Measurements from ENCODE around the gene STK17B. TPM values are rescaled to one million over a fixed set of nuclear protein-coding genes. Genes with fewer than 3 reads are reported as not detected.

Gene STK17B
- polyA plus RNA-seq, 3 donors, result 171 to 296 (median 244) TPM

GRCh38 chr2:196165016-196165415, 6.4 kb downstream of the STK17B start:
- Mint-ChIP-seq H3K27me3 (ENCODE audit: low read depth in 3 of 3) (no peaks in the 10 kb centered on the region), H3K9me3 (peaks cover 0 to 1% (median 0%) of the 10 kb centered on the region in 7 donors), H3K36me3 (peaks cover 64 to 76% of the 10 kb centered on the region in 2 donors), H3K4me3 (peak overlapping the region in 1 of 2 donors; percentile 60), H3K4me1 (peaks cover 48% of the 10 kb centered on the region), H3K27ac (peak overlapping the region in 3 of 7 donors; percentile 50 to 72 (median 63))
- no peaks in the 10 kb centered on the region for H3K9me3 ChIP-seq (replicated peaks in 1 of 2; ENCODE audit: control insufficient read depth in 1 of 2, insufficient read depth in 1 of 2, low read length in 2 of 2)
- no peak overlapping the region for H3K9ac ChIP-seq (ENCODE audit: insufficient read depth, low read length, poor library complexity, severe bottlenecking)
- DNase-seq, result no peak
- H3K4me3 ChIP-seq (replicated peaks in 1 of 3; ENCODE audit: low read depth in 2 of 3, low read length in 3 of 3), result peak overlapping the region in 1 of 3 experiments; percentile 93
- peaks cover 100% of the 10 kb centered on the region for H3K79me2 ChIP-seq (ENCODE audit: insufficient read depth, low read length)
- no CpG with 5 or more reads among the region's 4 CpGs for WGBS (ENCODE audit: insufficient coverage)
- TF ChIP-seq CTCF (IDR thresholded peaks at IDR 0.05), result no peak
- intact Hi-C loops (cut with micrococcal nuclease), result no loop called here
- H4K20me1 ChIP-seq (ENCODE audit: insufficient read depth, low read length), result peaks cover 94% of the 10 kb centered on the region
- peak overlapping the region; percentile 95 for H3K4me2 ChIP-seq (replicated peaks; ENCODE audit: extremely low read depth, low read length, poor library complexity, severe bottlenecking)
- peak overlapping the region in 1 of 2 donors; percentile 40 for H3K27ac ChIP-seq (ENCODE audit: low read depth in 1 of 2, low read length in 2 of 2)
- peaks cover 44 to 51% of the 10 kb centered on the region in 2 donors for H3K36me3 ChIP-seq (replicated peaks in 1 of 2; ENCODE audit: control insufficient read depth in 1 of 2, insufficient read depth in 2 of 2, low read length in 2 of 2)
- H3K4me1 ChIP-seq (ENCODE audit: control insufficient read depth in 1 of 2, insufficient read depth in 2 of 2, low read length in 2 of 2), result peaks cover 50 to 62% of the 10 kb centered on the region in 2 donors
- no peaks in the 10 kb centered on the region for H3K27me3 ChIP-seq (ENCODE audit: control insufficient read depth in 2 of 2, insufficient read depth in 2 of 2, low read length in 2 of 2)
- no peak overlapping the region for H2AFZ ChIP-seq (ENCODE audit: insufficient read depth, low read depth, low read length, poor library complexity, severe bottlenecking)

- Mint-ChIP-seq H3K9me3 (peaks cover 0 to 1% (median 0%) of the 10 kb centered on the region in 7 donors), H3K27me3 (ENCODE audit: low read depth in 3 of 3) (no peaks in the 10 kb centered on the region), H3K36me3 (peaks cover 68 to 83% of the 10 kb centered on the region in 2 donors), H3K27ac (peak overlapping the region in 5 of 7 donors; percentile 41 to 80 (median 62)), H3K4me1 (peaks cover 57% of the 10 kb centered on the region), H3K4me3 (no peak overlapping the region)
- DNase-seq, result no peak
- Histone ChIP-seq H3K27me3 (ENCODE audit: control insufficient read depth in 2 of 2, insufficient read depth in 2 of 2, low read length in 2 of 2) (no peaks in the 10 kb centered on the region), H3K27ac (ENCODE audit: low read depth in 1 of 2, low read length in 2 of 2) (peak overlapping the region in 1 of 2 donors; percentile 72), H4K20me1 (ENCODE audit: insufficient read depth, low read length) (peaks cover 87% of the 10 kb centered on the region), H3K36me3 (replicated peaks in 1 of 2; ENCODE audit: control insufficient read depth in 1 of 2, insufficient read depth in 2 of 2, low read length in 2 of 2) (peaks cover 51 to 62% of the 10 kb centered on the region in 2 donors), H3K9me3 (replicated peaks in 1 of 2; ENCODE audit: control insufficient read depth in 1 of 2, insufficient read depth in 1 of 2, low read length in 2 of 2) (no peaks in the 10 kb centered on the region), H3K4me3 (replicated peaks in 1 of 3; ENCODE audit: low read depth in 2 of 3, low read length in 3 of 3) (peak overlapping the region in 1 of 3 experiments; percentile 16), H3K9ac (ENCODE audit: insufficient read depth, low read length, poor library complexity, severe bottlenecking) (no peak overlapping the region), H2AFZ (ENCODE audit: insufficient read depth, low read depth, low read length, poor library complexity, severe bottlenecking) (no peak overlapping the region), H3K4me2 (replicated peaks; ENCODE audit: extremely low read depth, low read length, poor library complexity, severe bottlenecking) (peak overlapping the region; percentile 25), H3K79me2 (ENCODE audit: insufficient read depth, low read length) (peaks cover 100% of the 10 kb centered on the region), H3K4me1 (ENCODE audit: control insufficient read depth in 1 of 2, insufficient read depth in 2 of 2, low read length in 2 of 2) (peaks cover 66 to 79% of the 10 kb centered on the region in 2 donors)
- TF ChIP-seq CTCF (IDR thresholded peaks at IDR 0.05), result no peak
- intact Hi-C loops (cut with micrococcal nuclease), result no loop called here
- no CpG with 5 or more reads among the region's 4 CpGs for WGBS (ENCODE audit: insufficient coverage)
Observed at GRCh38 chr2:196163285-196163684, 8.1 kb downstream of the STK17B start.

Measured in CD14-positive monocyte (primary cell).